GM12878 (cell line): ENCODE data around the gene MRPL42. TPM values are rescaled to one million over a fixed set of nuclear protein-coding genes. Genes with fewer than 3 reads are reported as not detected.

ENCODE experiments used
- ATAC-seq: fragments of 200-7000 bp; cut with Tn5 transposase; 3 replicates; pipeline ENCODE4 v1.9.1; 2020; ENCODE audit warnings: mild to moderate bottlenecking, moderate library complexity
- BruUV-seq: library from RNA; stranded (reverse); fragments of 400-500 nt; replicated peaks from 2 replicates; lab custom pipeline; 2021; lab: Mats Ljungman, UMichigan
- CTCF ChIA-PET: fragments of 300-600 bp; sonication (Branson Sonifier 250); formaldehyde crosslinking; extraction: SDS; loops from one replicate; lab custom pipeline; 2021; ENCODE audit warnings: inconsistent platforms; lab: Yijun Ruan, JAX
- POLR2A ChIA-PET: fragments of 350-600 bp; formaldehyde crosslinking; extraction: SDS; loops from one replicate; lab custom pipeline; 2021; ENCODE audit warnings: inconsistent platforms; lab: Charles Lee
- RAD21 ChIA-PET: fragments of 300-600 bp; sonication (Branson Sonifier 250); formaldehyde crosslinking; loops from one replicate; lab custom pipeline; 2023; ENCODE audit warnings: antibody characterized with exemption; ENCODE audit not compliant: unreplicated experiment; lab: Charles Lee
- SMC1A ChIA-PET: fragments of 300-600 bp; sonication (Branson Sonifier 250); formaldehyde crosslinking; loops from one replicate; lab custom pipeline; 2023; ENCODE audit not compliant: unreplicated experiment, uncharacterized antibody; lab: Charles Lee
- DNase-seq: peaks from one replicate; pipeline ENCODE4 v3.0.0-alpha.2; 2011; ENCODE audit warnings: low read depth, low spot score
- FAIRE-seq: peaks from 3 replicates; lab custom pipeline; 2011; peaks lifted over from hg19 to GRCh38; lab: Jason Lieb, UNC
- H2AFZ ChIP-seq: 2 replicates; pipeline ENCODE4 v1.6.0; 2011; ENCODE audit warnings: low read depth, low read length, control low read depth; ENCODE audit not compliant: control insufficient read depth
- H3K27ac ChIP-seq: 2 replicates; pipeline ENCODE4 v1.5.1; 2011; ENCODE audit warnings: control low read depth; ENCODE audit not compliant: control insufficient read depth, insufficient read depth
- H3K27me3 ChIP-seq, 2 experiments: replicated peaks in 1 of 2; 2 replicates each; pipeline versions ENCODE4 v1.6.0 to v1.6.1; 2011; ENCODE audit warnings: low read length in 1 of 2; ENCODE audit not compliant: control insufficient read depth in 2 of 2, insufficient read depth in 2 of 2
- H3K36me3 ChIP-seq, 2 experiments: 2 replicates each; pipeline ENCODE4 v1.5.1; 2011; ENCODE audit warnings: low read length in 1 of 2; ENCODE audit not compliant: control insufficient read depth in 2 of 2, insufficient read depth in 2 of 2
- H3K4me1 ChIP-seq: 2 replicates; pipeline ENCODE4 v1.6.1; 2011; ENCODE audit warnings: mild to moderate bottlenecking, low read length, moderate library complexity, mixed read lengths; ENCODE audit not compliant: control insufficient read depth, insufficient read depth
- H3K4me2 ChIP-seq: 2 replicates; pipeline ENCODE4 v1.6.0; 2011; ENCODE audit warnings: control low read depth; ENCODE audit not compliant: control insufficient read depth, insufficient read depth
- H3K4me3 ChIP-seq: fragments of 200-600 bp; sonication (generic); 2 replicates; pipeline ENCODE4 v1.5.1; 2016
- H3K79me2 ChIP-seq: 2 replicates; pipeline ENCODE4 v1.6.0; 2011; ENCODE audit warnings: low read length; ENCODE audit not compliant: control insufficient read depth, insufficient read depth
- H3K9ac ChIP-seq: 2 replicates; pipeline ENCODE4 v1.8.0; 2011; ENCODE audit warnings: low read length, control low read depth, mixed read lengths; ENCODE audit not compliant: control insufficient read depth, insufficient read depth
- H3K9me3 ChIP-seq: replicated peaks from 3 replicates; pipeline ENCODE4 v1.5.1; 2011; ENCODE audit warnings: mild to moderate bottlenecking, low read length; ENCODE audit not compliant: control insufficient read depth, insufficient read depth
- H4K20me1 ChIP-seq: 2 replicates; pipeline ENCODE4 v1.6.0; 2011; ENCODE audit not compliant: control insufficient read depth, insufficient read depth
- MTA3 ChIP-seq: IDR thresholded peaks from 2 replicates; pipeline ENCODE4 v1.6.1; 2012; ENCODE audit warnings: low read length, inconsistent platforms, borderline replicate concordance
- PBX3 ChIP-seq: IDR thresholded peaks from 2 replicates; pipeline ENCODE4 v1.6.1; 2011; ENCODE audit warnings: mild to moderate bottlenecking, low read depth, low read length, moderate library complexity; ENCODE audit not compliant: insufficient replicate concordance
- ZBTB4 ChIP-seq: fragments of 450-650 bp; formaldehyde crosslinking; IDR thresholded peaks from 2 replicates; pipeline ENCODE4 v1.4.0; 2022; ENCODE audit warnings: mild to moderate bottlenecking, moderate library complexity
- WGBS: methylation state at CpG from one replicate; pipeline ENCODE4 v1.1.6; 2016; ENCODE audit warnings: low lambda C conversion rate; ENCODE audit not compliant: insufficient replicate concordance, insufficient coverage; ENCODE audit errors: missing lambda C conversion rate; 5-methylcytosine and 5-hydroxymethylcytosine counted together
- in situ Hi-C: fragments of 300-500 bp; cut with MboI; formaldehyde crosslinking; loops from 9 replicates; pipeline ENCODE4 v1.14.3; 2018; ENCODE audit warnings: mixed read lengths
- intact Hi-C: fragments of 100-400 bp; cut with micrococcal nuclease; formaldehyde crosslinking; loops from one replicate; pipeline ENCODE4 v1.14.2; 2022; ENCODE audit not compliant: unreplicated experiment
- polyA plus RNA-seq, 11 experiments: library from polyadenylated mRNA; depleted of rRNA in 4 of 11; unstranded in 6 of 11; stranded (reverse) in 5 of 11; fragments of >200 nt; fragmentation: Nextera tagmentation in 4 of 11; fragmentation: Illumina TruSeq in 1 of 11; extraction: Ambion mirVana in 4 of 11; extraction: Trizol in 1 of 11; gene quantifications; 1 replicate in 1 of 11; 2 replicates in 10 of 11; pipeline versions ENCODE4 v1.2.1 to v1.2.3, GENCODE V29; 2011 to 2016; ENCODE audit warnings: inconsistent platforms in 2 of 11, missing spikeins in 2 of 11, low read depth in 1 of 11
- total RNA-seq, 4 experiments: library from RNA; depleted of rRNA in 3 of 4; stranded (reverse); fragments of >200 nt in 3 of 4; fragmentation: Illumina TruSeq in 1 of 4; extraction: Trizol in 1 of 4; gene quantifications; 2 replicates each; pipeline versions ENCODE4 v1.2.1 to v1.2.3, GENCODE V29; 2013 to 2021

Gene MRPL42
- total and polyA plus RNA-seq, 10 of the 15 experiments (the other 5 are each of a cell fraction or from before 2014, with no cell fraction given) = 65.1 to 427 (median 126) TPM

GRCh38 chr12:93550748-93551611, 83.7 kb downstream of the MRPL42 start:
- Histone ChIP-seq H3K79me2 (no peaks in the 10 kb centered on the region), H3K4me2 (no peak overlapping the region), H2AFZ (no peak overlapping the region), H3K27me3 (no peaks in the 10 kb centered on the region), H3K4me1 (no peaks in the 10 kb centered on the region), H4K20me1 (no peaks in the 10 kb centered on the region), H3K36me3 (no peaks in the 10 kb centered on the region), H3K9ac (no peak overlapping the region), H3K4me3 (no peak overlapping the region), H3K27ac (no peak overlapping the region), H3K9me3 (no peaks in the 10 kb centered on the region)
- DNase-seq (no peak), FAIRE-seq (no peak), ATAC-seq (no peak)
- SMC1A ChIA-PET = no interaction called here
- BruUV-seq = no TSS peak
- in situ Hi-C loops = no loop called here
- RAD21 ChIA-PET = no interaction called here
- intact Hi-C loops = no loop called here
- CTCF ChIA-PET = interaction anchor here (1.8 kb wide), 1 partner anchor 8 kb away, joined by 4 read pairs; no protein-coding TSS in a partner anchor
- POLR2A ChIA-PET = no interaction called here
- TF ChIP-seq MTA3 = no peak
- no peak for TF ChIP-seq ZBTB4 (CRISPR knock-in tag)
- no peak for TF ChIP-seq PBX3
- 41% methylated on average over 11 of the region's 11 CpGs for whole genome bisulfite sequencing
